ENCODE data around the gene PASK.

GRCh38 chr2:241193271-241193670 is 44.0 kb upstream of the PASK start:
- TF ChIP-seq POLR2A (IDR thresholded peaks at IDR 0.05) (no peak), CTCF (IDR thresholded peaks at IDR 0.05) (no peak)

All from gastroesophageal sphincter (tissue), 3 donors.